Activated CD4-positive, CD25-positive, alpha-beta regulatory T cell (primary cell): ENCODE results near the gene CDK5.

Experiments used
- DNase-seq, 4 experiments: peaks; one replicate each; lab custom pipeline; 2025; lab: John Stamatoyannopoulos, UW

The CDK5 gene

GRCh38 chr7:151073990-151074389 is 16.3 kb upstream of the CDK5 start:
- DNase-seq, result no peak

GRCh38 chr7:151071032-151071866 is 13.6 kb upstream of the CDK5 start:
- no peak for DNase-seq

GRCh38 chr7:151070574-151070960 is 12.9 kb upstream of the CDK5 start:
- no peak for DNase-seq

- DNase-seq, result no peak
Measured at GRCh38 chr7:151069841-151070573, 12.3 kb upstream of the CDK5 start.

GRCh38 chr7:151068069-151068773 is 10.5 kb upstream of the CDK5 start:
- no peak for DNase-seq

- DNase-seq, result no peak
Measured at GRCh38 chr7:151066273-151066974, 8.7 kb upstream of the CDK5 start.

- no peak for DNase-seq
Measured at GRCh38 chr7:151065516-151065915, 7.8 kb upstream of the CDK5 start.

- no peak for DNase-seq
Measured at GRCh38 chr7:151064993-151065392, 7.3 kb upstream of the CDK5 start.

GRCh38 chr7:151064454-151064853 is 6.8 kb upstream of the CDK5 start:
- DNase-seq, result no peak

GRCh38 chr7:151063212-151063561 is 5.5 kb upstream of the CDK5 start:
- DNase-seq, result no peak

GRCh38 chr7:151062399-151063211 is 4.9 kb upstream of the CDK5 start:
- DNase-seq, result no peak

GRCh38 chr7:151062111-151062398 is 4.4 kb upstream of the CDK5 start:
- DNase-seq, result no peak

- no peak for DNase-seq
Measured at GRCh38 chr7:151061213-151062110, 3.8 kb upstream of the CDK5 start.

- no peak for DNase-seq
Measured at GRCh38 chr7:151060416-151061212, 2.9 kb upstream of the CDK5 start.

- DNase-seq, result no peak
Measured at GRCh38 chr7:151060113-151060415, 2.4 kb upstream of the CDK5 start.

GRCh38 chr7:151059367-151060112 is 1.8 kb upstream of the CDK5 start, which contains the start of gene SLC4A2:
TSS of gene SLC4A2 (plus strand) at chr7:151059589. CDS start at chr7:151061988, 2,399 bp downstream.
- DNase-seq, result peak; percentile 42 to 68 (median 57)

- DNase-seq, result no peak
Measured at GRCh38 chr7:151058781-151059366, 1.2 kb upstream of the CDK5 start.

GRCh38 chr7:151057989-151058780 is 488 bp upstream of the CDK5 start:
- peak; percentile 91 to 94 (median 92) for DNase-seq
